HepG2 (cell line): Measurements from ENCODE around the gene HSDL2. TPM values are rescaled to one million over a fixed set of nuclear protein-coding genes. Genes with fewer than 3 reads are reported as not detected.
A peak's percentile ranks its signal among the peaks of the same experiment; 100 is the strongest.

Source experiments
- FOXA3 ChIP-seq: IDR thresholded peaks from 2 replicates; pipeline ENCODE4 v1.6.1; 2016; ENCODE audit warnings: missing genetic modification reagents, missing compliant biosample characterization
- FOXM1 ChIP-seq: sonication (generic); formaldehyde crosslinking; IDR thresholded peaks from 2 replicates; pipeline ENCODE4 v1.5.0; 2020; ENCODE audit warnings: missing genetic modification reagents
- HMG20B ChIP-seq: conservative IDR thresholded peaks from 2 replicates; pipeline ENCODE4 v1.6.1; 2016; ENCODE audit warnings: missing genetic modification reagents, missing compliant biosample characterization
- HOMEZ ChIP-seq: IDR thresholded peaks from 2 replicates; pipeline ENCODE4 v1.6.1; 2016; ENCODE audit warnings: low read depth
- NFKB2 ChIP-seq: sonication (generic); formaldehyde crosslinking; IDR thresholded peaks from 2 replicates; pipeline ENCODE4 v1.4.0; 2020; ENCODE audit warnings: missing genetic modification reagents, borderline replicate concordance
- PRPF4 ChIP-seq: fragments of 200-400 bp; formaldehyde crosslinking; IDR thresholded peaks from 2 replicates; pipeline ENCODE4 v1.6.1; 2016; ENCODE audit warnings: low read length, low read depth; ENCODE audit not compliant: poor library complexity, severe bottlenecking
- SIX4 ChIP-seq: sonication (generic); formaldehyde crosslinking; IDR thresholded peaks from 2 replicates; pipeline ENCODE4 v1.4.0; 2020; ENCODE audit warnings: missing genetic modification reagents
- SMAD9 ChIP-seq: sonication (generic); formaldehyde crosslinking; IDR thresholded peaks from 2 replicates; pipeline ENCODE4 v1.5.1; 2020; ENCODE audit warnings: mild to moderate bottlenecking, missing genetic modification reagents
- SNAPC4 ChIP-seq: sonication (generic); formaldehyde crosslinking; IDR thresholded peaks from 2 replicates; pipeline ENCODE4 v1.4.0; 2020; ENCODE audit warnings: mild to moderate bottlenecking, missing genetic modification reagents
- SOX5 ChIP-seq: IDR thresholded peaks from 2 replicates; pipeline ENCODE4 v1.6.1; 2016; ENCODE audit warnings: borderline replicate concordance
- ZNF12 ChIP-seq: sonication (generic); formaldehyde crosslinking; IDR thresholded peaks from 2 replicates; pipeline ENCODE4 v1.5.0; 2020; ENCODE audit warnings: missing genetic modification reagents
- polyA plus RNA-seq, 8 experiments: library from polyadenylated mRNA; depleted of rRNA in 3 of 8; stranded (reverse) in 7 of 8; unstranded in 1 of 8; fragments of >200 nt; fragmentation: Illumina TruSeq in 4 of 8; extraction: Trizol in 4 of 8; gene quantifications; 2 replicates each; pipeline versions ENCODE4 v1.2.1 to v1.2.3, GENCODE V29; 2011 to 2016; ENCODE audit warnings: low read depth in 4 of 8, missing spikeins in 1 of 8, mixed read lengths in 1 of 8; ENCODE audit not compliant: insufficient read depth in 1 of 8
- total RNA-seq, 5 experiments: library from RNA; depleted of rRNA; stranded (reverse); fragments of >200 nt; fragmentation: Illumina TruSeq; extraction: Trizol; gene quantifications; 2 replicates each; pipeline ENCODE4 v1.2.3, GENCODE V29; 2016; ENCODE audit warnings: low read depth in 1 of 5
- TF ChIP-seq, protein P1 (sequence below): sonication (generic); formaldehyde crosslinking; IDR thresholded peaks from 2 replicates; pipeline ENCODE4 v1.5.1; 2020; ENCODE audit warnings: missing genetic modification reagents, mild to moderate bottlenecking, borderline replicate concordance
- TF ChIP-seq, protein P2 (sequence below): sonication (generic); formaldehyde crosslinking; IDR thresholded peaks from 2 replicates; pipeline ENCODE4 v1.4.0; 2020; ENCODE audit warnings: missing genetic modification reagents
- TF ChIP-seq, protein P3 (sequence below): sonication (generic); formaldehyde crosslinking; IDR thresholded peaks from 2 replicates; pipeline ENCODE4 v1.4.0; 2020; ENCODE audit warnings: missing genetic modification reagents

The HSDL2 gene
- total and polyA plus RNA-seq, 2 of the 13 experiments (the other 11 are each of a cell fraction or from before 2014, with no cell fraction given) = 55.3 to 80.2 TPM

GRCh38 chr9:112505607-112506006 is 125.7 kb downstream of the HSDL2 start (continued):
- TF ChIP-seq SNAPC4 = no peak
- TF ChIP-seq, protein P1, sequence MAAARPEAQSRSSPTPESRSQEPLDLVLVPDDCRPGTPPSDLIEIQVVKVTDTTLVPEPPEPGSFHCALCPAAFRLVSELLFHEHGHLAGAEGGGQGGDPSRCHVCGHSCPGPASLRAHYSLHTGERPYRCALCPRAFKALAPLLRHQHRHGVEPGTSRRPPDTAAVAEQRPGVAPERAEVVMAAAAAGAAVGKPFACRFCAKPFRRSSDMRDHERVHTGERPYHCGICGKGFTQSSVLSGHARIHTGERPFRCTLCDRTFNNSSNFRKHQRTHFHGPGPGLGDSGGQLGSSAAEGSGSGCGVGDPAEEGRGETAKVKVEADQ = no peak
- TF ChIP-seq PRPF4 = no peak
- TF ChIP-seq SMAD9 (CRISPR knock-in tag) = no peak
- TF ChIP-seq, protein P2, sequence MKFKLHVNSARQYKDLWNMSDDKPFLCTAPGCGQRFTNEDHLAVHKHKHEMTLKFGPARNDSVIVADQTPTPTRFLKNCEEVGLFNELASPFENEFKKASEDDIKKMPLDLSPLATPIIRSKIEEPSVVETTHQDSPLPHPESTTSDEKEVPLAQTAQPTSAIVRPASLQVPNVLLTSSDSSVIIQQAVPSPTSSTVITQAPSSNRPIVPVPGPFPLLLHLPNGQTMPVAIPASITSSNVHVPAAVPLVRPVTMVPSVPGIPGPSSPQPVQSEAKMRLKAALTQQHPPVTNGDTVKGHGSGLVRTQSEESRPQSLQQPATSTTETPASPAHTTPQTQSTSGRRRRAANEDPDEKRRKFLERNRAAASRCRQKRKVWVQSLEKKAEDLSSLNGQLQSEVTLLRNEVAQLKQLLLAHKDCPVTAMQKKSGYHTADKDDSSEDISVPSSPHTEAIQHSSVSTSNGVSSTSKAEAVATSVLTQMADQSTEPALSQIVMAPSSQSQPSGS = peak; percentile 20; the same call in 1 of the 2 replicates
- TF ChIP-seq FOXM1 (CRISPR knock-in tag) = no peak
- no peak for TF ChIP-seq ZNF12 (CRISPR knock-in tag)
- TF ChIP-seq, protein P3, sequence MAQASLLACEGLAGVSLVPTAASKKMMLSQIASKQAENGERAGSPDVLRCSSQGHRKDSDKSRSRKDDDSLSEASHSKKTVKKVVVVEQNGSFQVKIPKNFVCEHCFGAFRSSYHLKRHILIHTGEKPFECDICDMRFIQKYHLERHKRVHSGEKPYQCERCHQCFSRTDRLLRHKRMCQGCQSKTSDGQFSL (CRISPR knock-in tag) = no peak
- 0 out of 2 replicates have a peak, but pooled peaks have one; percentile 15 for TF ChIP-seq HOMEZ (CRISPR knock-in tag)
- no peak for TF ChIP-seq NFKB2 (CRISPR knock-in tag)
- TF ChIP-seq SIX4 (CRISPR knock-in tag) = no peak
- TF ChIP-seq HMG20B (CRISPR knock-in tag) = peak; percentile 98
- TF ChIP-seq FOXA3 (CRISPR knock-in tag) = peak; percentile 84
- TF ChIP-seq SOX5 (CRISPR knock-in tag) = peak; percentile 71
